GM10266 (cell line): ENCODE results near the gene MRPL43.
"Not testable (repeated sequence)": the region's sequence is repeated elsewhere in the genome, so short reads cannot be mapped to it uniquely, and the experiment has no call there.

Experiments
- DNase-seq: peaks from one replicate; pipeline ENCODE4 v3.0.0; 2012; ENCODE audit errors: extremely low spot score
- CTCF ChIP-seq: IDR thresholded peaks from 2 replicates; pipeline ENCODE4 v1.5.1; 2012; ENCODE audit warnings: mild to moderate bottlenecking, low read depth; ENCODE audit not compliant: control insufficient read depth, insufficient read depth; ENCODE audit errors: missing control alignments

Gene MRPL43

DNA sequence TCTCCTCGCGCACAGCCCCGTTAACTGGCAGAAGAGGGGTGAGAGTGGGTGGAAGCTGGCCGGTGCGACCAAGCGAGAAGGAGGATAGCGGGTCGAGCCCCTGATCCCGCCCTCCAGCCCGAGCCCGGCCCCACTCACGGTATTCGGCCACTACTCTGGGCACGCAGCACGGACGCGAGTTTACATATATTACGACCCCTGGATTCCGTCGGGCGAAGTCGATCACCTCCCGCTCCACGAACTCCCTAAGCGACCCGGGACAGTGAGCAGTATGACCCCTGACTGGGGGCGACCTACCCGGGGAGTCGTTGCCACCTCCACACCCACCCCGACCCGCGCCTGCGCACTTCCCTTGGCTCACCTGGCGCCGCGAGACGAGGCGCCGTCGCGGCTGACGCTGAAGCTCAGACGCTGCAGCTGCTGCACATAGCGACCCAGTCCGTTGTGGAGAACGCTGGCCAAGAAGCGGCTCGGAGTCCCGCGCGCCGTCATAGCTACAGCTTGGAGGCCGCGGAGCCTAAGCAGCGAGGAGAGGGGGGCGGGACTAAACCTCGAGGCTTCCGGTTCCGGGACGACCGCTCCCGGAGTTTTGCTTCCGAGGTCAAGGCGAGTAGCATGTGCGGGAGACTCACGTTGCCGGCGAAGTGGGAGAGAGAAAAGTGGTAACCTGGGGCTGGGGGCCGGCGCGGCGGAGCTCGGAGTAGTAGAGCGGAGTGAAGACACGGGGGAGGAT lies at the start of gene MRPL43, which contains the start of gene TWNK:
TSS of gene MRPL43 (minus strand) at position 546 of the 733 bp plus-strand sequence. CDS start at position 492, 54 bp downstream.
TSS of gene TWNK (plus strand) at position 592 of the 733 bp plus-strand sequence. CDS start 668 bp downstream, outside the sequence.
- peak; percentile 90 for DNase-seq
- TF ChIP-seq CTCF: no peak

GRCh38 chr10:101036726-101037125 lies 49.4 kb upstream of the MRPL43 start:
- TF ChIP-seq CTCF: no peak
- no peak for DNase-seq

DNA sequence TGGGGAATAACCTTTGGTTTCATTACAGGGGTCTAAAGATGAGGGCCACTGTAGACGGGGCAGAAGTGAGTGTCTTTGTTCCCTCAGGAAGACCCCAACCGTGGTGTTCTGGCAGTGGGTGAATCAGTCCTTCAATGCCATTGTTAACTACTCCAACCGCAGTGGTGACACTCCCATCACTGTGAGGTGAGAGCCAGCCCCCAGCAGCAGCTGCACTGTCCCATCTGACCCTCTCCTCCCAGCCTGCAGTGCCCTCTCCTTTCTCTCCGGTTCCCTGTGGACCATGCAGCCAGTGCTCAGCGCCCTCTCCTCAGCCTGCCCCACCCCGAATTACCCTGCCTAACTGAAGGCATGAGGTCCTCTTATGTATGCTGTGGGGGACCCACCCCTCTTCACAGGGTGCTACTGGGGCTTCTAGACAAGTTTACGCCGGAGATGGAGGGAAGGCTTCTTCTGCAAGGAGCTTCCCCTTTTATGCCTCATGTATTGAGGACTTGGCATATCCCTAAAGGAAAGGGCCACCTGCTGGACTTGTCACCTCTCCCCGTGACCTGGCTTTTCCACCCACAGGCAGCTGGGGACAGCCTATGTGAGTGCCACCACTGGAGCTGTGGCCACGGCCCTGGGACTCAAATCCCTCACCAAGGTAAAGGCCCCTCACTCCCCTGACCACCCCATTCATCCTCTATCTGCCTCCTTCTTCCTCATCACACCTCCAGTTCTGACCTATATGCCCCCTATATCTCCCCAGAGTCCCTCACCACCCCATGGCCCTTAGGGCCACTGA lies 48.8 kb upstream of the MRPL43 start:
- no peak for TF ChIP-seq CTCF
- DNase-seq: no peak

DNA sequence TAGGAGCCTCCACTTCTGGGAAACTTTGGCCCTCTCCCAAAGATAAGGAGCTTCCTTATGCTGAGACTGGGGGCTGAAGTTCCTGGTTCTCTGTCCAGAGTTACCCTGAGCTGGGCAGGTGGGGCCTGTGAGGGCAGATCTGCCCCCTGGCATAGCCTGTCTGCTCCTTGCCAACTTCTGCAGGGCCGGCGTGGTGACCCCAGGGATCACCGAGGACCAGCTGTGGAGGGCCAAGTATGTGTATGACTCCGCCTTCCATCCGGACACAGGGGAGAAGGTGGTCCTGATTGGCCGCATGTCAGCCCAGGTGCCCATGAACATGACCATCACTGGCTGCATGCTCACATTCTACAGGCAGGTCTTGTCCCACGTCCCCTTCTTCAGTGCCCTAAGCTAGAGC lies 48.0 kb upstream of the MRPL43 start:
- no peak for TF ChIP-seq CTCF
- no peak for DNase-seq

- DNase-seq: not testable (repeated sequence)
Measured at GRCh38 chr10:101034404-101034803, 47.1 kb upstream of the MRPL43 start.

DNA sequence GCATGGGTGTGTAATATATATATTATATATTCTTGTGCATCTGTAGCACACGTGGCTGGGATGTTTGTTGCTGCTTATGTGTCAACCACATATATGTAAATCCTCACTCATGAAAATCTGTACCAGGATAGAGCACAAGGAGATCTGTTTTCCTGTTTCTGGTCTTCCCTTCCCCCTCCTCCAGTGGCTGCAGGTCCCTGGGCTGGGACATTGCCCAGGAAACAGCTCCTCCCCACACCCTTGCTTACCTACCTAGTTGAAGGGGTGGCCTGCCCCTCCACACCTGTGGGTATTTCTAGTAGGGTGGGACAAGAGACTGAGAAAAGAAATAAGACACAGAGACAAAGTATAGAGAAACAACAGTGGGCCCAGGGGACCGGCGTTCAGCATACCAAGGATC lies 46.0 kb upstream of the MRPL43 start:
- no peak for DNase-seq
- no peak for TF ChIP-seq CTCF

DNA sequence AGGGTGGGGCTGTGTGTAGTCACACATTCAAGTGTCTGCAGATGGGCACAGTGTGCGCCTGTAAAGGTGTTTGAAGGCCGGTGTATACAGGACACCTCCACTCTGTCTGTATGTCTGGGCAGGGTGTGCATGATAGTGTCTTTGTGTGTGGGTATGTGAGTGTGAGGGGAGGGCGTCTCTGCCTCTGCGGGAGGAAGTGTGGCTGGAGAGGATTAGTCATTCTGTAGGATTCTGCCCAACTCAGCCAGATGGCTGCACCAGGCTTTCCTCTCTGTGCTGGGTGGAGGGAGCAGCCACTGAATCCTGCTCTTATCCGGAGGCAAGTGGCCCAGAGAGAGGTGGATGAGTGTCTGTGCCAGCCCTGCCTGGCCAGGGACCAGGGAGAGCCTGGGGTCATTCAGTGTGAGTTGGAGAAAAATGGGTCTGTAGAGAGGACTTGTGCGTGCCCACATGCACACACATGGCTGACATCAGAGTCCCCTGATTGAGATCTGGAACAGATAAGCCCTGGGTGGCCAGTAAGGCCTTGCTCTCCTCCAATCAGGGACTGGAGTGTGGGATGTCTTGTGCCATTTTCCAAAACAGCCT lies 45.4 kb upstream of the MRPL43 start:
- DNase-seq: no peak
- TF ChIP-seq CTCF: no peak
